ENCODE measurements around the gene STRIT1.

DNA sequence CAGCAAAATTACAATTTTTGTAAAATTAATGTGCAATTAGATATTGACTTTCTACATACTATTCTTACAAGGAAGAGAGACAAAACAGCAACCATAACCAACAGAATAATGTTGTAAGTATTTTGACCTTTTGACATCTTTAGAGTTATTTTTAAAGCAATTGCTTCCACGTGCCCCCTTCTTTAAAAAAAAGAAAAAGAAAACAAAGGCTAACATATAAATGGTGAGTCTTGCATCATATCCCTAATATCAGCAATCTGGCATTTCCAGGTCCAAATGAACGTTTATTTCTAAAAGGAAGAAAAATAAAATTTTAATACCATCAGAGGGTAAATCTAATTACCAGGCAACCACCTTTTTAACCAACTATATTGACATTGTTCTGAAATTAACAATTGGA is 19.3 kb upstream of the STRIT1 start:
- TF ChIP-seq, protein P1, sequence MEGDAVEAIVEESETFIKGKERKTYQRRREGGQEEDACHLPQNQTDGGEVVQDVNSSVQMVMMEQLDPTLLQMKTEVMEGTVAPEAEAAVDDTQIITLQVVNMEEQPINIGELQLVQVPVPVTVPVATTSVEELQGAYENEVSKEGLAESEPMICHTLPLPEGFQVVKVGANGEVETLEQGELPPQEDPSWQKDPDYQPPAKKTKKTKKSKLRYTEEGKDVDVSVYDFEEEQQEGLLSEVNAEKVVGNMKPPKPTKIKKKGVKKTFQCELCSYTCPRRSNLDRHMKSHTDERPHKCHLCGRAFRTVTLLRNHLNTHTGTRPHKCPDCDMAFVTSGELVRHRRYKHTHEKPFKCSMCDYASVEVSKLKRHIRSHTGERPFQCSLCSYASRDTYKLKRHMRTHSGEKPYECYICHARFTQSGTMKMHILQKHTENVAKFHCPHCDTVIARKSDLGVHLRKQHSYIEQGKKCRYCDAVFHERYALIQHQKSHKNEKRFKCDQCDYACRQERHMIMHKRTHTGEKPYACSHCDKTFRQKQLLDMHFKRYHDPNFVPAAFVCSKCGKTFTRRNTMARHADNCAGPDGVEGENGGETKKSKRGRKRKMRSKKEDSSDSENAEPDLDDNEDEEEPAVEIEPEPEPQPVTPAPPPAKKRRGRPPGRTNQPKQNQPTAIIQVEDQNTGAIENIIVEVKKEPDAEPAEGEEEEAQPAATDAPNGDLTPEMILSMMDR (IDR thresholded peaks at IDR 0.05) = no peak
- TF ChIP-seq POLR2A (IDR thresholded peaks at IDR 0.05) (no peak), POLR2AphosphoS5 (IDR thresholded peaks at IDR 0.05) (no peak)
